ENCODE data around the gene MRPS25.
"Not testable (repeated sequence)": the region's sequence is repeated elsewhere in the genome, so short reads cannot be mapped to it uniquely, and the experiment has no call there.

MRPS25 gene

DNA sequence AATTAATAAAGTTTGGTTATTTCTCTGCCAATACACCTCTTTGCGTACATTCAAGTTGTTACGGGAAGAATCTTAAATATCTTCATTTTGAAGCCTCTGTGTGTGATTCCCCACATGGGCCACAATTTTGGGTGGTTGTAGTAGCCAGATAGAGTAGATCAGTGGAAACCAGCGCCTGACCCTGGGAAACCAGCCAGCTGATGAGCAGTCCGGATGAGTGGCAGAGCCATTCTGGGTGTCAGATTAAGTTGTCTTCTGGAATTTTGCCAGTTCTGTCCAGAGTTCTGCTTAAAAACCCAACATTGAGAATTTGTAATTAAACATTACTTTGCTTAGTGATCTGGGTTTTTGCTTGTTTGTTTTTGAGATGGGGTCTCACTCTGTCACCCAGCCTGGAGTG, 49.7 kb downstream of the MRPS25 start:
- Histone ChIP-seq H3K9me3 (ENCODE audit: control insufficient read depth, insufficient read depth, low read depth, low read length) (no peaks in the 10 kb centered on the region), H3K4me1 (ENCODE audit: control insufficient read depth, insufficient read depth, low read length) (no peaks in the 10 kb centered on the region), H3K36me3 (ENCODE audit: control insufficient read depth, insufficient read depth, low read length) (peaks cover 81% of the 10 kb centered on the region), H3K27me3 (ENCODE audit: control insufficient read depth, insufficient read depth, low read length) (no peaks in the 10 kb centered on the region), H3K9ac (ENCODE audit: low read length) (no peak overlapping the region), H3K27ac (ENCODE audit: low read depth, low read length) (no peak overlapping the region), H3K4me3 (ENCODE audit: low read depth, low read length) (no peak overlapping the region)

GRCh38 chr3:15014606-15015328, 50.3 kb downstream of the MRPS25 start:
- no peaks in the 10 kb centered on the region for H3K9me3 ChIP-seq (ENCODE audit: control insufficient read depth, insufficient read depth, low read depth, low read length)
- H3K27ac ChIP-seq (ENCODE audit: low read depth, low read length): no peak overlapping the region
- H3K4me1 ChIP-seq (ENCODE audit: control insufficient read depth, insufficient read depth, low read length): no peaks in the 10 kb centered on the region
- no peaks in the 10 kb centered on the region for H3K27me3 ChIP-seq (ENCODE audit: control insufficient read depth, insufficient read depth, low read length)
- H3K36me3 ChIP-seq (ENCODE audit: control insufficient read depth, insufficient read depth, low read length): peaks cover 74% of the 10 kb centered on the region
- H3K4me3 ChIP-seq (ENCODE audit: low read depth, low read length): no peak overlapping the region
- no peak overlapping the region for H3K9ac ChIP-seq (ENCODE audit: low read length)

- H3K4me1 ChIP-seq (ENCODE audit: control insufficient read depth, insufficient read depth, low read length): no peaks in the 10 kb centered on the region
- no peaks in the 10 kb centered on the region for H3K27me3 ChIP-seq (ENCODE audit: control insufficient read depth, insufficient read depth, low read length)
- no peak overlapping the region for H3K27ac ChIP-seq (ENCODE audit: low read depth, low read length)
These were observed 53.9 kb downstream of the MRPS25 start for GRCh38 chr3:15011174-15011573.

GRCh38 chr3:15010664-15011063, 54.5 kb downstream of the MRPS25 start:
- Histone ChIP-seq H3K36me3 (ENCODE audit: control insufficient read depth, insufficient read depth, low read length) (peaks cover 59% of the 10 kb centered on the region), H3K4me1 (ENCODE audit: control insufficient read depth, insufficient read depth, low read length) (no peaks in the 10 kb centered on the region), H3K27me3 (ENCODE audit: control insufficient read depth, insufficient read depth, low read length) (no peaks in the 10 kb centered on the region), H3K27ac (ENCODE audit: low read depth, low read length) (no peak overlapping the region), H3K4me3 (ENCODE audit: low read depth, low read length) (no peak overlapping the region), H3K9ac (ENCODE audit: low read length) (no peak overlapping the region), H3K9me3 (ENCODE audit: control insufficient read depth, insufficient read depth, low read depth, low read length) (no peaks in the 10 kb centered on the region)

More at GRCh38 chr3:15011174-15011573, 53.9 kb downstream of the MRPS25 start:
- Histone ChIP-seq H3K9me3 (ENCODE audit: control insufficient read depth, insufficient read depth, low read depth, low read length) (no peaks in the 10 kb centered on the region), H3K9ac (ENCODE audit: low read length) (no peak overlapping the region), H3K4me3 (ENCODE audit: low read depth, low read length) (no peak overlapping the region), H3K36me3 (ENCODE audit: control insufficient read depth, insufficient read depth, low read length) (peaks cover 62% of the 10 kb centered on the region)

GRCh38 chr3:15009167-15009566, 55.9 kb downstream of the MRPS25 start:
- no peak overlapping the region for H3K9ac ChIP-seq (ENCODE audit: low read length)
- H3K36me3 ChIP-seq (ENCODE audit: control insufficient read depth, insufficient read depth, low read length): peaks cover 48% of the 10 kb centered on the region

DNA sequence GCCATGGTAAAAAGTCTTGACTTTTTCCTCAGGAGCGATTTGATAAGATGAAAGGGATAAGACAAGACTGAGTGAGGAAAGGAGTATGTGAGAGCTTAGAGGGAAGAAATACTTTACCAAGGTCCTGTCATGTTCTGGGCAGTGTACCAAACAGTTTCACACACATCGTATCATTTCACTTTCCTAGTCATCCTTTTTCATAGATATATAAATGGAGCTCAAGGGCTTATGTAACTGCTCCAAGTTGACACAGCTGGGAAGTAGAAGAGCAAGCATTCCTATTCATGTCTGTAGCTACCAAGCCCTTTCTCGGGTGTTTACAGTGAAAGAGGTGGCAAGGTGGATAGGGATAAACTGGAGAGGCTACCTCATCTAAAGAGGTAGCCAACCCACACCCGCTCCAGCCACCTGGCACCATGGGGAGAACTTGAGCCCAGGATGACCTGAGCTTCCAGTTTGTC, 57.4 kb downstream of the MRPS25 start:
- Histone ChIP-seq H3K27me3 (ENCODE audit: control insufficient read depth, insufficient read depth, low read length) (no peaks in the 10 kb centered on the region), H3K27ac (ENCODE audit: low read depth, low read length) (no peak overlapping the region), H3K9me3 (ENCODE audit: control insufficient read depth, insufficient read depth, low read depth, low read length) (no peaks in the 10 kb centered on the region), H3K9ac (ENCODE audit: low read length) (no peak overlapping the region), H3K4me3 (ENCODE audit: low read depth, low read length) (no peak overlapping the region), H3K4me1 (ENCODE audit: control insufficient read depth, insufficient read depth, low read length) (no peaks in the 10 kb centered on the region; the same call in 1 of the 2 replicates), H3K36me3 (ENCODE audit: control insufficient read depth, insufficient read depth, low read length) (peaks cover 40% of the 10 kb centered on the region)

More at GRCh38 chr3:15009167-15009566, 55.9 kb downstream of the MRPS25 start:
- no peaks in the 10 kb centered on the region for H3K9me3 ChIP-seq (ENCODE audit: control insufficient read depth, insufficient read depth, low read depth, low read length)
- H3K4me3 ChIP-seq (ENCODE audit: low read depth, low read length): no peak overlapping the region
- H3K27ac ChIP-seq (ENCODE audit: low read depth, low read length): no peak overlapping the region
- no peaks in the 10 kb centered on the region for H3K27me3 ChIP-seq (ENCODE audit: control insufficient read depth, insufficient read depth, low read length)
- H3K4me1 ChIP-seq (ENCODE audit: control insufficient read depth, insufficient read depth, low read length): no peaks in the 10 kb centered on the region

- not testable (repeated sequence) for H3K9me3 ChIP-seq (ENCODE audit: control insufficient read depth, insufficient read depth, low read depth, low read length); H3K9ac ChIP-seq (ENCODE audit: low read length); H3K4me1 ChIP-seq (ENCODE audit: control insufficient read depth, insufficient read depth, low read length); H3K27me3 ChIP-seq (ENCODE audit: control insufficient read depth, insufficient read depth, low read length); H3K27ac ChIP-seq (ENCODE audit: low read depth, low read length); H3K4me3 ChIP-seq (ENCODE audit: low read depth, low read length)
- peaks cover 15% of the 10 kb centered on the region; the same call in 1 of the 2 replicates for H3K36me3 ChIP-seq (ENCODE audit: control insufficient read depth, insufficient read depth, low read length)
These were observed 65.9 kb downstream of the MRPS25 start for GRCh38 chr3:14999182-14999581.
